ENCODE measurements around the gene SUCLA2.

SUCLA2 gene

DNA sequence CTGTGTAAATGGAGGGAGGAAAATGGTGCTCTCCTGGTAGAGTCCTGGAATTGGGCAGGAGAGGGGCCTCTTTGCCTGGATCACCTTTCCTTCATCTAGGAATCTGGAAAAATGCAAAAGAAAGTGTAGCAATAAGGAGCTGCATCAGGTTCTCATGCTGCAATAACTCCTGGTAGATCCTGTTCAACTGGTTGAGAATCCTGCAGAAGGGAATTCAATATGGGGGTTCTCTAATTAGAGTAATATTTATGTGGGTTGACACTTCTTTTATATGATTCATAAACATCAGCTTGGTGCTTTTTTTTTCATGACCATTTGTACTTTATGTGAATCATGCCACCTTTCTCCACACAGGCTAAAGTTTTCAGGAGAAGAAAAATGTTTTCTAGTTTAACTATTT is 27.0 kb upstream of the SUCLA2 start:
- ATAC-seq (ENCODE audit: insufficient read depth, low read depth) (no peak), DNase-seq (no peak)
- no peaks in the 10 kb centered on the region for H4K20me1 ChIP-seq (ENCODE audit: insufficient read depth, low read length)
- H3K9ac ChIP-seq (ENCODE audit: low read depth, low read length): no peak overlapping the region
- no peaks in the 10 kb centered on the region for H3K27me3 ChIP-seq (ENCODE audit: insufficient read depth, low read length, poor library complexity)
- H2AFZ ChIP-seq (ENCODE audit: low read depth, low read length): no peak overlapping the region
- peaks cover 19% of the 10 kb centered on the region; the same call in 1 of the 2 replicates for H3K36me3 ChIP-seq (ENCODE audit: insufficient read depth, low read length)
- no peak overlapping the region for H3K27ac ChIP-seq (ENCODE audit: low read length)
- TF ChIP-seq, protein P1, sequence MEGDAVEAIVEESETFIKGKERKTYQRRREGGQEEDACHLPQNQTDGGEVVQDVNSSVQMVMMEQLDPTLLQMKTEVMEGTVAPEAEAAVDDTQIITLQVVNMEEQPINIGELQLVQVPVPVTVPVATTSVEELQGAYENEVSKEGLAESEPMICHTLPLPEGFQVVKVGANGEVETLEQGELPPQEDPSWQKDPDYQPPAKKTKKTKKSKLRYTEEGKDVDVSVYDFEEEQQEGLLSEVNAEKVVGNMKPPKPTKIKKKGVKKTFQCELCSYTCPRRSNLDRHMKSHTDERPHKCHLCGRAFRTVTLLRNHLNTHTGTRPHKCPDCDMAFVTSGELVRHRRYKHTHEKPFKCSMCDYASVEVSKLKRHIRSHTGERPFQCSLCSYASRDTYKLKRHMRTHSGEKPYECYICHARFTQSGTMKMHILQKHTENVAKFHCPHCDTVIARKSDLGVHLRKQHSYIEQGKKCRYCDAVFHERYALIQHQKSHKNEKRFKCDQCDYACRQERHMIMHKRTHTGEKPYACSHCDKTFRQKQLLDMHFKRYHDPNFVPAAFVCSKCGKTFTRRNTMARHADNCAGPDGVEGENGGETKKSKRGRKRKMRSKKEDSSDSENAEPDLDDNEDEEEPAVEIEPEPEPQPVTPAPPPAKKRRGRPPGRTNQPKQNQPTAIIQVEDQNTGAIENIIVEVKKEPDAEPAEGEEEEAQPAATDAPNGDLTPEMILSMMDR (IDR thresholded peaks at IDR 0.05; ENCODE audit: borderline replicate concordance, extremely low read depth, low read length, poor library complexity, severe bottlenecking): no peak
- no peak for TF ChIP-seq EZH2 (IDR thresholded peaks at IDR 0.05; ENCODE audit: borderline replicate concordance, low read depth, low read length, severe bottlenecking)
- H3K4me2 ChIP-seq (ENCODE audit: insufficient read depth, low read length): no peak overlapping the region
- H3K9me3 ChIP-seq (ENCODE audit: insufficient read depth, low read length, severe bottlenecking): peaks cover 16% of the 10 kb centered on the region
- no peaks in the 10 kb centered on the region for H3K4me1 ChIP-seq (ENCODE audit: insufficient read depth, low read length)
- H3K79me2 ChIP-seq (ENCODE audit: insufficient read depth, low read length): peaks cover 4% of the 10 kb centered on the region; the same call in 1 of the 2 replicates
- H3K4me3 ChIP-seq (ENCODE audit: low read depth in 1 of 2, low read length in 2 of 2): no peak overlapping the region

DNA sequence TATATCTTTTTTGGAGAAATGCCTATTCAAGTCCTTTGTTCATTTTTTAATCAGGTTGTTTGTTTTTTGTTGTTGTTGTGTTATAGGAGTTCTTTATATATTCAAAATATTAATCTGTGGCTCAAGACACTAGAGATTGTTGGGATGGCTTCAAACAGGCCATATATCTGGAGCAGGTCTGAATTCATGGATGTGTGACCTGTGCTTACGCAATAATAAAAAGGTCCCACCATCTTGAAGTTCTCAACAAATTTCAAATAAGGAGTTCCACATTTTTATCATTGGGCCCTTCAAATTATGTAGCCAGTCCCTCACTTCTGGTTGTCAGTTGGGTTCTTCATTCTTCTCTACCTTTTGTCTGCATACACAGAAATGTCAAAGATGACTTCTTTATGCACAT is 18.7 kb upstream of the SUCLA2 start:
- H3K27me3 ChIP-seq (ENCODE audit: insufficient read depth, low read length, poor library complexity): no peaks in the 10 kb centered on the region
- no peaks in the 10 kb centered on the region for H4K20me1 ChIP-seq (ENCODE audit: insufficient read depth, low read length)
- H3K79me2 ChIP-seq (ENCODE audit: insufficient read depth, low read length): no peaks in the 10 kb centered on the region
- H3K4me1 ChIP-seq (ENCODE audit: insufficient read depth, low read length): no peaks in the 10 kb centered on the region
- DNase-seq: no peak
- H3K4me2 ChIP-seq (ENCODE audit: insufficient read depth, low read length): no peak overlapping the region
- TF ChIP-seq EZH2 (IDR thresholded peaks at IDR 0.05; ENCODE audit: borderline replicate concordance, low read depth, low read length, severe bottlenecking): no peak
- TF ChIP-seq, protein P1 (IDR thresholded peaks at IDR 0.05; ENCODE audit: borderline replicate concordance, extremely low read depth, low read length, poor library complexity, severe bottlenecking): no peak
- no peak overlapping the region for H3K4me3 ChIP-seq (ENCODE audit: low read depth in 1 of 2, low read length in 2 of 2)
- H3K9me3 ChIP-seq (ENCODE audit: insufficient read depth, low read length, severe bottlenecking): no peaks in the 10 kb centered on the region
- H3K9ac ChIP-seq (ENCODE audit: low read depth, low read length): no peak overlapping the region
- H3K36me3 ChIP-seq (ENCODE audit: insufficient read depth, low read length): no peaks in the 10 kb centered on the region
- ATAC-seq (ENCODE audit: insufficient read depth, low read depth): no peak
- H2AFZ ChIP-seq (ENCODE audit: low read depth, low read length): no peak overlapping the region
- H3K27ac ChIP-seq (ENCODE audit: low read length): no peak overlapping the region

DNA sequence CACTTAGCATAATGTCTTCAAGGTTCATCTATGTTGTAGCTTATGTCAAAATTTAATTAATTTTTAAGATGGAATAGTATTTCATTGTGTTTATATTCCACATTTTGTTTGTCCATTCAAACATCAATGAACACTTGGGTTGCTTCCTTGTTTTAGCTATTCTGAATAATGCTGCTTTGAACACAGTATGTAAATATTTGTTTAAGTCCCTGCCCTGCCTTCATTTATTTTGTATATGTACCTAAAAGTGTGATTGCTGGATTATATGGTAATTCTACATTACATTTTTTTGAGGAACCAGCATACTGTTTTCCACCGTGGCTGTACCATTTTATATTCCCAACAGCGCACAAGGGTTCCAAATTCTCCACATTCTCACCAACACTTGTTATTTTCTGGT is 17.6 kb upstream of the SUCLA2 start:
- no peaks in the 10 kb centered on the region for H3K9me3 ChIP-seq (ENCODE audit: insufficient read depth, low read length, severe bottlenecking)
- no peak overlapping the region for H3K9ac ChIP-seq (ENCODE audit: low read depth, low read length)
- no peak for DNase-seq
- no peaks in the 10 kb centered on the region for H3K79me2 ChIP-seq (ENCODE audit: insufficient read depth, low read length)
- no peak for ATAC-seq (ENCODE audit: insufficient read depth, low read depth)
- H3K36me3 ChIP-seq (ENCODE audit: insufficient read depth, low read length): peaks cover 2% of the 10 kb centered on the region; the same call in 1 of the 2 replicates
- no peak overlapping the region for H3K27ac ChIP-seq (ENCODE audit: low read length)
- H3K4me2 ChIP-seq (ENCODE audit: insufficient read depth, low read length): no peak overlapping the region
- no peaks in the 10 kb centered on the region for H3K27me3 ChIP-seq (ENCODE audit: insufficient read depth, low read length, poor library complexity)
- TF ChIP-seq, protein P1 (IDR thresholded peaks at IDR 0.05; ENCODE audit: borderline replicate concordance, extremely low read depth, low read length, poor library complexity, severe bottlenecking): no peak
- no peak for TF ChIP-seq EZH2 (IDR thresholded peaks at IDR 0.05; ENCODE audit: borderline replicate concordance, low read depth, low read length, severe bottlenecking)
- H2AFZ ChIP-seq (ENCODE audit: low read depth, low read length): no peak overlapping the region
- no peaks in the 10 kb centered on the region for H3K4me1 ChIP-seq (ENCODE audit: insufficient read depth, low read length)
- H4K20me1 ChIP-seq (ENCODE audit: insufficient read depth, low read length): no peaks in the 10 kb centered on the region
- no peak overlapping the region for H3K4me3 ChIP-seq (ENCODE audit: low read depth in 1 of 2, low read length in 2 of 2)

DNA sequence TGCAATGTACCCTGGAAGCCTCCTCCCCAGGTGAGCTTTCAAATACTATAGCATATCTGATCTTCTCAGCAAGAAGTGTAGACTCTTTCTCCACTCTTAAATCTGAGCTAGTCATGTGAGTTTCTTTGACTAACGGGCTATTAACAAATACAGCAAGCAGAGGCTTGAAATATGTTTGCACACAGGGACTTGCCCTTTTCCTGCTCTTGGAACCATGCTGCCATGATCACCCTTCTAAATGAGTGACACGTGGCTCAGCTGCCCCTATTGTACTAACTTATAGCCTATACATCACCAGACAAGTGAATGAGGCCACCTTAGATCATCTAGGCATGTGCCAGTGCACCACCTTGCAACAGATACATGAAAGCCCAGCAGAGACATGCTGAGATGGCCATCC is 13.3 kb upstream of the SUCLA2 start:
- Histone ChIP-seq H3K27ac (ENCODE audit: low read length) (no peak overlapping the region), H3K27me3 (ENCODE audit: insufficient read depth, low read length, poor library complexity) (no peaks in the 10 kb centered on the region), H2AFZ (ENCODE audit: low read depth, low read length) (no peak overlapping the region), H3K4me1 (ENCODE audit: insufficient read depth, low read length) (no peaks in the 10 kb centered on the region), H3K9me3 (ENCODE audit: insufficient read depth, low read length, severe bottlenecking) (no peaks in the 10 kb centered on the region), H3K4me2 (ENCODE audit: insufficient read depth, low read length) (no peak overlapping the region), H3K79me2 (ENCODE audit: insufficient read depth, low read length) (no peaks in the 10 kb centered on the region), H3K36me3 (ENCODE audit: insufficient read depth, low read length) (peaks cover 2% of the 10 kb centered on the region; the same call in 1 of the 2 replicates), H3K9ac (ENCODE audit: low read depth, low read length) (no peak overlapping the region), H4K20me1 (ENCODE audit: insufficient read depth, low read length) (no peaks in the 10 kb centered on the region), H3K4me3 (ENCODE audit: low read depth in 1 of 2, low read length in 2 of 2) (no peak overlapping the region)
- ATAC-seq (ENCODE audit: insufficient read depth, low read depth): no peak
- DNase-seq: no peak
- TF ChIP-seq EZH2 (IDR thresholded peaks at IDR 0.05; ENCODE audit: borderline replicate concordance, low read depth, low read length, severe bottlenecking): no peak
- TF ChIP-seq, protein P1 (IDR thresholded peaks at IDR 0.05; ENCODE audit: borderline replicate concordance, extremely low read depth, low read length, poor library complexity, severe bottlenecking): no peak
